GM19023 (cell line): ENCODE results near the gene DAAM2.

Experiments used
- ATAC-seq: cut with Tn5 transposase; IDR thresholded peaks from one replicate; pipeline ENCODE4 v1.9.1; 2021; ENCODE audit warnings: mild to moderate bottlenecking, moderate library complexity; ENCODE audit not compliant: unreplicated experiment

The DAAM2 gene

GRCh38 chr6:39816747-39817146 is 24.6 kb downstream of the DAAM2 start:
- ATAC-seq = no peak

GRCh38 chr6:39818695-39819094 is 26.5 kb downstream of the DAAM2 start:
- no peak for ATAC-seq

GRCh38 chr6:39819228-39819627 is 27.1 kb downstream of the DAAM2 start:
- ATAC-seq = no peak

GRCh38 chr6:39819676-39820075 is 27.5 kb downstream of the DAAM2 start:
- ATAC-seq = no peak

- no peak for ATAC-seq
Observed at GRCh38 chr6:39820553-39820952, 28.4 kb downstream of the DAAM2 start.

GRCh38 chr6:39821046-39821740 is 29.0 kb downstream of the DAAM2 start:
- ATAC-seq = no peak

- no peak for ATAC-seq
Observed at GRCh38 chr6:39821742-39822532, 29.8 kb downstream of the DAAM2 start.

- no peak for ATAC-seq
Observed at GRCh38 chr6:39822846-39823815, 31.0 kb downstream of the DAAM2 start.

GRCh38 chr6:39824030-39824926 is 32.1 kb downstream of the DAAM2 start:
- no peak for ATAC-seq

- no peak for ATAC-seq
Observed at GRCh38 chr6:39829331-39829730, 37.2 kb downstream of the DAAM2 start.

- ATAC-seq = no peak
Observed at GRCh38 chr6:39830444-39830843, 38.3 kb downstream of the DAAM2 start.

GRCh38 chr6:39831701-39832100 is 39.5 kb downstream of the DAAM2 start:
- no peak for ATAC-seq

GRCh38 chr6:39834278-39834677 is 42.1 kb downstream of the DAAM2 start:
- ATAC-seq = no peak

GRCh38 chr6:39834866-39835265 is 42.7 kb downstream of the DAAM2 start:
- no peak for ATAC-seq

GRCh38 chr6:39835821-39836295 is 43.7 kb downstream of the DAAM2 start:
- ATAC-seq = no peak

- no peak for ATAC-seq
Observed at GRCh38 chr6:39836606-39837005, 44.4 kb downstream of the DAAM2 start.

- ATAC-seq = no peak
Observed at GRCh38 chr6:39839445-39839844, 47.3 kb downstream of the DAAM2 start.

- no peak for ATAC-seq
Observed at GRCh38 chr6:39840781-39841180, 48.6 kb downstream of the DAAM2 start.

- ATAC-seq = no peak
Observed at GRCh38 chr6:39841291-39841690, 49.1 kb downstream of the DAAM2 start.

- no peak for ATAC-seq
Observed at GRCh38 chr6:39841923-39842322, 49.7 kb downstream of the DAAM2 start.
